Measurements from ENCODE around the gene SLC38A4.

Gene SLC38A4

DNA sequence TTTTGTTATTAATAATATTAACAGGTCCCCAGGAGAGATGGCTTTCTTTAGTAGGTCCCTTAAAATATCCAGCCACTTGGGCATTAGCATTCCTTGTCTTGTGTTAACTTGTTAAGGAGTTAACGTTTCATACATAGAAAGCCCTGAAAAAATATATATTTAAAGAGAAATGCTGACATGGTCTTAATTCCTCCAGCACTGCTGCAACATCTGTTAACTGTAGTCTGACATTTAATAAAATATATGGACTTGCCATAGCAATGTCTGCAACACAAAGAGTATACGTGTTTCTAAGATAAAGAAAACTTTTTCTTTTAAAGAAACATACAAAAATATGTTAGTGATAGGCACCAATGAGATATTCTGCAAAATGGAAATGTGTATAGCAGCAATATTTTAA, 10.0 kb downstream of the SLC38A4 start:
- DNase-seq (ENCODE audit: low read depth in 2 of 2), result no peak

DNA sequence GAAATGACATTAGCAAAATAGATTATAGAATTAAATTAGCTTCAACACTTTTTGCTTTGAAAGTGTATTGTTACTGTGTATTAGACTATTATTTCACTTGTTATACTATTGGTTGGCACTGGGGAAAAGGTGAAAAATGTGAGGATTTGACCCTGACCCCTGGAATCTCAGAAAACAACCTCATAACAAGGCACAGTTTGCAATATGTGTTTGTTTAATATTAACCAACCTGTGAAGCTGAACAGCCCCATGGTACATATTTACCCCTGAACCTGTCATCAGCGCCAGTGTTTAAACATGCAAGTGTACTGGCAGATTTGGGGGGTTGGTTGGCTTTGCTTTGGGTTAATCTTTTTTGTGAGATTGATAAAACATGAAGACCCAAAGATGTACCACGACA, 11.7 kb downstream of the SLC38A4 start:
- DNase-seq (ENCODE audit: low read depth in 2 of 2), result no peak

DNA sequence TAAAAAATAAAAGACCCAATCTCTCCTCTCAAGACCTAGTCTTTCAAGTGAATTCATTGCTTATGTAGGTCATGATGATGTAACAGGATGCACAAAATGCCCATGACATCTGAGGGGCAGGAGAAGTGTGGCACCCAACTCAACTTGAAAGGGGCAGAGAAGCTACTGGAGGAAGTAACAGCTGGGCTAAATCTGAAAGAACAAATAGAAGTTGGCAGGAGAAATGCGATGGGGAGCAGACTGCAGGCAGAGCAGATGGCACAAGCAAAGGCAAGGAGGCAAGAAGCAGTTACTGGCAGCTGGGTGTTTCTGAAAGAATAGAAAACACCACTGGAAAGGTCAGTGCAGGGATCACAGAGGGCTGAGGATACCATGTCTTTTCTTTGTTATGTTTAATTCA, 14.6 kb downstream of the SLC38A4 start:
- no peak for DNase-seq (ENCODE audit: low read depth in 2 of 2)

DNA sequence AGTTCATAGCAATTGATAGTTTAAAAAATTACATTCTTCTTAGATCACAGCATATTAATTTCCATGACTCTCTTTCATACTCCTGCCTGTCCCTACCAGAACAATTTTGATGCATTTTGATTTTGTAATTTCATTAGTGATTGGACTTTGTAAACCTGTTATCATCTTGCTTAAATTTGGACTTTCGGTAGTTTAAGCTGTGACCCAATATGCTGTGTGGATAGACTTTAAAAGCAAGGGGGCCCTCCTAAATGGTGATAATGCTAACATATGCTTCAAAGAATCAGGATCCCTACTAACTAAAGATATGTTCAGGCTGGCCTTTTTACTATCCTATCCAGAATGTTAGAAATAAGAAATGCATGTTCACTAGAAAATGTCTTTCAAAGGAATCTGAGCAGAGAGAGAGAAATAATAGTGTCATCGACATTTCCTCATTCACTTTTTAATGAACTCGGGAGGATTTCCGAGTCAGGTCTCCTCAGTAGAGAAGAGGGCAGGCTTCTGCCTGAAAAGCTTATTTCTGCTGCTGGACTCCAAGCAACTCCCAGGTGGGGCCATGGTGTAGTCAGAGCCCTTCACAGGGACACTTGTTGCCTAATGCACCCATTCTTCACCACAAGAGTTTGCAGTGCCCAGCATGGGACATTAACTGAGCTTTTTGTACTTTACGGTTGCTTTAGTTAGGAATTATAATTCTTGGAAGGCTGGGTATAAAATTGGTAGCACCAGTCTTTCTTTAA, 16.7 kb downstream of the SLC38A4 start:
- DNase-seq (ENCODE audit: low read depth in 2 of 2), result no peak

DNA sequence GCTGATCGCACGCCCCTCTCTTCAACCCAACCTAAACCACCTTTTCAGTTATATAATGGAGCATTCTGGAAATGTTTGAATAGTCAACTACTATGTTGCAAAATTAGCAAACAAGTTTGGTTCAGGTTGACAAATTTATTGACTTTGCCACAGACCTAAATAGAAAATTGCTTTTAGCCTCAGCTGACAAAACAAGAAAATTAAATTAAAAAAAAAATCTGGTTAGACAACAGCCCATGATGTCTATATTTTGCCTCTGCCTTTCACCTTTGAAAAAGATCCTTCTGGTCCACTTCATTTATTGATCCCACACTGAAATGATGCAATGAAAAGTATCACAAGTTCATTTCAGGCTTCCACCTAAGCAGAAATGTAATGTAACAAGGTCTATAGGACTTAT, 17.5 kb downstream of the SLC38A4 start:
- DNase-seq (ENCODE audit: low read depth in 2 of 2), result no peak

DNA sequence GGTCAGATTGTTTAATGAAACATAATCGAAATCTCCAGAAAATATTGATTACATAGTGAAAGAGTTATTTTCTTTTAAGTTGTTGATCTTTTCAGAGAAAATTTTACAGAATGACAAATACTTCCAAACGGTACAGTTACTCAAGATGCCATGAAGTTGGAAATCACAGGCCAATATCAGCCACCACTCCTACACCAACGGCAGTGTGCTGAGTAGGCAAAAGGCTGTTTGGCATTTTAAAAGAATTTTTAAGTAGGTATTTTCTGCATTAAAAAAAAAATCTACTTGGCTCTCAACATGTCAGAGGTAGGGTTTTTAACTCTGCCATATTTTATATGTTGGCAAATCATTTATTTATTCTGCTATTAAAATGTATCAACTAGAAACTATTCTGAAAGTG, 21.7 kb downstream of the SLC38A4 start:
- no peak for DNase-seq (ENCODE audit: low read depth in 2 of 2)

DNA sequence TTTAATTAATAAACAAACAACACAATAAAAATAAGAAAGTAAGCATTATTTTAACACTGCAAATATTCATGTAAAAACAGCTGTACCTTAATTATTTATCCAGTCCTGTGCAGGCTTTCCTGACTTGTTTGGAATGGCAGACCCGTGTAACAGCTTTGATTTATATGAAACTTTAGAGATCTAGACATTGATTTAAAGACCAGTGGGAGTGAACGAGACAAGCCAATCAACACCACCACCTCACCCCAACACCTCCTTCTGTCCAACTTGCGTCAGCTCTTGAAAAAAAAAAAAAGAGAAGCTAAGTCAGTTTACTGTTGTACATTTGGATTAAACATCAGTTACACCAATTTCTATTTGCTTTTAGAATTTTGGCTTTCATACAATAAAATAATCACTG, 22.3 kb downstream of the SLC38A4 start:
- DNase-seq (ENCODE audit: low read depth in 2 of 2), result no peak

DNA sequence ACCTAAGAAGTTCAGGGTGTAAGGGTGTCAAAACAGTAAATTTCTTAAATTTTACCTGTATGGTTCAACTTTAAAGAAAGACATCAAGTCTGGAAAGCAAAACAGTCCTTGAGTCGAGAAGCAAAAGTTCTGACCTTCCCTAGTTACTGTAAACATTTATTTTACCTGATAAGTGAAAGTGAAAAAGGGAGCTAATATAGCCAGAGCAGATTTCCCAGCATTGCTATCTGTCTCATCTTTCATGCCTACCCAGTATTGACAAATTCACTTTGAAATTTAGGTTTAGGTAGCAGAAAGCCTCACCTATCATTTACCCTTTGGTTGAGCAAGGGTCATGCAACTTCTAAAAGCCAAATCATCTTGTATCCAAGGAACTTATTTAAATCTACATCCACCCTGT, 24.5 kb downstream of the SLC38A4 start:
- no peak for DNase-seq (ENCODE audit: low read depth in 2 of 2)

DNA sequence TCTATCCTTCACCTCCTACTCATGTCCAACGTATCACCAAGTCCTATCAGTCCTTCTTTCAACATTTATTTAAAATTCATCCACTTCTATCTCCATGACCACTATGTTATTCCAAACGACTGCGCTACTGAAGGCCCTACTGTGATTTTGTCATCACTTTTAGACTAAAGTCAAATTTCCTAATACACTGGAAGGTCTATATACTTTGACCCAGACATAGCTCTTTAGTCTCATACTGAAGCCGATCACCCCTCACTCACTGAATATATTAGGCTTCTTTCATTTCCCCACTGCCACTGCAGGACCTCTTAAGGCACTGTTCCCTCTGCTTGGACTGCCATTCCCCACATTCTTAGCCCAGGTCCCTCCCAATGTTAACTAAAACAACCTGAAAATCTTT, 25.6 kb downstream of the SLC38A4 start:
- no peak for DNase-seq (ENCODE audit: low read depth in 2 of 2)

DNA sequence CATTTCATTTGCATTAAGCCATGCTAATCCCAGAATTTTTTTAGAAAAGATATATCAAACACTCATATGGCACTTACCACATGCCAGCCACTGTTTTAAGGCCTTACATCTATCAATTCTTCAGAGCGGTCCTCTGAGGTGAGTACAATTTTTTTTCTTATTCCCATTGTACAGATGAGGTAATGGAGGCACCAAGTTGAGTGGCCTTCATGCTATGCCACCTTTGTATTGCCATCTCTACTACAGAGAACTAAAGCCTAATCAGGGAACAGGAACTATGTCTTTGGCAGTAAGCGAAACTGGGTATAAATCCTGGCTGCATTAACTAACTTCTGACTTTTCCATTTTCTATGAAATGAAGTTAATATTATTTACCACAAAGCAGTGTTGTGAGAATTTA, 27.1 kb downstream of the SLC38A4 start:
- no peak for DNase-seq (ENCODE audit: low read depth in 2 of 2)

DNA sequence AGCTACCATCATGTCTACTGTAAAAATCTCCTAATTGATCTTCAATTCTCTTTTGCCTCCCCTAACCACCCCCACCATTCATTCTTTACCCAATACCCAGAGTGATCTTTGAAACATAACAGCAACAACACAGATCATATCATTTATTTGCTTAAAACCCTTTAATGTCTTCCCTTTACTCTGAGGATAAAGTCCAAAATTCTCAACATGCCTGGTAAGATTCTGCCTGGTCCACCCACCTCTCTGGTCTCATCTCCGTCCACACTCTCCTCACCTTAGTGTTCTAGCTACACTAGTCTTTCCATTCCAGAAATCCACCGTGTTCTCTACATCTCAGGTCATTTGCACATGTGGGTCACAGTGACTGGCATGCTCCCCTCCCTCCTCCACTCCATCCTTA, 27.7 kb downstream of the SLC38A4 start:
- no peak for DNase-seq (ENCODE audit: low read depth in 2 of 2)

DNA sequence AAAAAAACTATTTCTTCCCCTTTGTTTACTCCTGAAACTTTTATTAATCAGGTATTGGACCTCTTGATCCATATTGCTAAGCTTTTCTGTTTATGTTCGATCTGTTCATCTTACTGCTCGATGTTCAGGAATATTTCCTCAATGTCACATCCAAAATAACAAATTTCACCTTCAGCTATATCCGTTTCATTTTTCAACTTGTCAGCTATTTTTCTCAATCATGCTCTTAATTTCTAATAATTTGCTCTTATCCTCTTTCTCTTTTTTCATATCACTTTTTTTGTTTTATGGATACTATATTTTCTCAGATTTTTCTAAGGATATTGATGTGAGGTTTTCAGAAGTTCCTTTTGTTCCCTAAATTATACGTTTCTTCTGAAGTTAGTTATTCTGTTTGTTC, 29.8 kb downstream of the SLC38A4 start:
- DNase-seq (ENCODE audit: low read depth in 2 of 2), result no peak

DNA sequence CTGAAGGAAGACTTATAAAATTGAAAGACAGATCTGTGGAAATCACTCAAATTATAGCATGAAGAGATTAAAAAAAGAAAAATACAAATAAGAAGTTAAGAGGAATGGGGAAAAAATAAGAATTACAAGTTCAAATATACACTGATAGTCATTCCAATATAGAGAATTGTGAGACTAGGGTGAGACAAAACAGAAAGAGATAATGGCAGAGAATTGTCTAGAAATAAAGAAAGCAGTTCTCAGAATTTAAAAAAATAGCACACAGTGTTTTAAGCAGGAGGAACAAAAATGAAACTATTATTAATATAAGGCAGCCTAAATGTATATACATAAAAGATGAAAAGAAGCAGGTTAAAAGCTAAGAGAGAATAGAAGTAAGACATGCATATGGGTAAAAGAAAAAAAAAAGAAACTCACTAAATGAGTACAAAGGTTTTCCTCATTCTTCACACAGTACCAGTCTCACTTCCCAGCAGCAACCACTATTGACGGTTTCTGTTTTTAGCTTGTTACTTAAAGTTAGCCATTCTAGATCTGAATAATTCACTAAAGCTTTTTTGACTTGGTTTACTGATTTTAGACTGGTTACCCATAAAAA, 31.1 kb downstream of the SLC38A4 start:
- no peak for DNase-seq (ENCODE audit: low read depth in 2 of 2)

DNA sequence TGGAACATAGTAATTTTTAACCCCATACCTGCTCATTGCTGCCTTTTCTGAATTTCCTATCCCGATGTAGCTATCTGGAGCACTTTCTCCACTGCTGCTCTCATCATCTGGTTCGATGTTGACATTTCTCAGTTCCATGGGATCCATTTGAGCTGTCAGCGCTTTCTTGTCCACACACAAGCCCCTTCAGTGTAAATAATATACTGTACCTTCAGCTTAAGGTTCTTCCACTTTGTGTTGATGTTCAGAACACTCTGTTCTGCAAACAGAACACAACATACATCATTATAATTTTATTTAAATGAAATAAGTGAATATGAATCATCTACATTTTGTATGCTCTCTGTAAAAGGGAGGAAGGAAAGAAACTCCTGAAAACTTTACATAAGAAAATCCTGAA, 32.9 kb downstream of the SLC38A4 start:
- no peak for DNase-seq (ENCODE audit: low read depth in 2 of 2)

DNA sequence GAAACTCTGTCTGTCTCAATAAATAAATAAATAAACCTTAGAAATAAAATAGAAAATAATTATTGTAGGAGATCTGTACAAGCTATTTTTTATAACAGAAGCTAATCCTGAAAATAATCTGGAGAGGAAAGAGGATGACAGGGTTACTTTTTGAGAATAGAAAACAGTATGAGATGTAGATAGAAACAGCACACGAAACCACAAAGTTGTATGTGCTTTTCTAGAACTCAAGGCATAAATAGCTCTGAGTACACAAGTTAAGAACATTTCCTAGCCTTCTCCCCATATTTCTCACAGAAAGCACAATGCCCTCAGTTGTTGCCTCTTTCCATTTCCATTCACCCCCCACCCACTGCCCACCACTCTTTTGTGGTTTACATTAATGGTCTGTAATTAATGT, 35.7 kb downstream of the SLC38A4 start:
- DNase-seq (ENCODE audit: low read depth in 2 of 2), result no peak

DNA sequence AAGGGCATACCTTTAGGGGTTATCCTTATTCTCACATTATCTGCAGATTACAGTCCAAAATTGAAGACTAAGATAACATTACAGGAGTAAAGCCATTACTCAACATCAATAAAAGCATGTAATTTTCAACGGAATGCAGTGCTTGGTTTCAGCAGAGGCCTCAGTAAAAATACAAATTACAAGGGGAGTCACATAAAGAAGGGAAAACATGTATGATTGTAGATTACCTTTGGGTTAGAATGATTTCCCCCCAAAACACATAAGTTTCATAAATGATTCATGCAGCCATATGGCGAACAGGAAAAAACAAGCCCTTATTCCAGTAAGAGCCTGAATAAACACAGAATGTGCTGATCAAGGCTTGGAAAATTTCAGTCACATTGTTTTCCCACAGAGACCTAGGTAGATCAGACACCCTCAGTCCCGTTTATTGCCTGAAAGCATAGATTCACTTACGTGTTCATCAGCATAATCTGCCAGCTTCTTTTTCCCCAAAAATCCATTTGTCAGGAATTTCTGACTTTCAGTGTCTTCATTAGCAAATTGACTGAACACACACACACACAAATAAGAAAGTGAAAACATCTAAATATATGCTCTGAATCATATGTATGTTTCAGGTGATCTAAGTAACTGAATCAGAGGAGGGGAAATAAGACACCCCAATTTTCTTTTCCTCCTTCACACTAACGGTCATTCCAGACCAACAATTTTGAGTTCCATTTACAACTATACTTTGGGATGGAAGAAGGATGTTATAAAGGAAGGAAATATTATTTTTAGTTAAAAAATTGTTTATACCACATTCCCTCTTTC, 37.5 kb downstream of the SLC38A4 start:
- no peak for DNase-seq (ENCODE audit: low read depth in 2 of 2)

DNA sequence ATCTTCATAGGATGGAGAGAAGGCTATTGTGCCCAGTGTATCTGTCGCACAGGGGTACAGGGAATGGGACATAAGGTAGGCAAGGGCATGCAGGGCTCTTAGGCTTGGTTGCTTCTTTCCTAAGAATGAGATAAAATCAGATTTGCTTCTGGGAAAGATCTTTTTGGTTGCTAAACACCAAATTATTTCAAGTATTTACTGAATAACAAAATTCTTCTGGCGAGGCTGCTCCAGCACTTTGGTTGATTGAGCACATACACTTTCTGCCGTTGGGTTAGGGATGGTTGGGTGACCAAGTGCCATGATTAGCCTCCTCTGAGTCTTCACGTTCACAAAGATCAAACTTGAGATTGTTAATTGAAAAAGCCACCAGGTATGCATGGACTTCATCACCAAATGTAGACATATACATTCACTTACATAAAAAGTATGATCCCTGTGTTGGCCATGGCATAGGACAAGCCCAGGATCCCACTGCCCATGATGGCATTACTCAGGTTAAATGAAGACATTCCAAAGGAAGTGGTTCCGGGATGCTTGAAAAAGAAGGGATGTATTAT, 38.2 kb downstream of the SLC38A4 start:
- no peak for DNase-seq (ENCODE audit: low read depth in 2 of 2)

DNA sequence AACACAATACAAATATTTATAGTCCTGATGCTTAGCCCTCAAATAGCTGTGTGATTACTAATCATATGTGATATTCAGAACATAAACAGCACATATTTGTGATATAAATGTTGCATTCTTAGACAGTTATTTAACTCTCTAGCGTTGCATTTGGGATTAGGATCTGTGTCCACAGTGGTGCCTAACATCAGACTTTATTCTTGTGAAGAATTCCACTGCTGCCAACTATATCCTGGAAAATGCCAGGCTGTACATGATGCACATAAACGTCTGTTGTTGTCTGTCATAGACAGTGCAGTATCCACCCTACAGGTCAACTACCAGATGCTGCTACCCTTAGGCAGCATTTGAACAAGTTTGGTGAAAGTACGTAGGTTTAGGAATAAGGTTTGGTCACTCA, 39.0 kb downstream of the SLC38A4 start:
- DNase-seq (ENCODE audit: low read depth in 2 of 2), result no peak

DNA sequence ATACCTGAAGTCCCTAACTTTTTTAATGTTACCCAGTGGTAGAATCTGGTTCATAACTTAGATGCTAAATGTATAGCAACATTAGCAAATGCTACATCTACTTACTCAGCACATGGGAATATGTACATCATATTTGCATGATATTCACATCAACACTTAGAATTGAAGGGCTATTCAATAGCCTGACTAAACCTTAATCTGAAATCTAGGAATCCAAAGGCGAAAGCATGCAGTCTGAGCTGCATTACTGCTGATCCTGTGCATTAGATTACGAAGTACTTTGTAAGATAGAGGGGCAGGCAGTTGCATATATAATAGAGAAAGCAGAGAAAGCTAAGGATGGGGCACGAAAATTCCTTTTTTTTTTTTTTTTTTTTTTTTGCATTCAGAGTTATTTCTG, 40.4 kb downstream of the SLC38A4 start:
- no peak for DNase-seq (ENCODE audit: low read depth in 2 of 2)

DNA sequence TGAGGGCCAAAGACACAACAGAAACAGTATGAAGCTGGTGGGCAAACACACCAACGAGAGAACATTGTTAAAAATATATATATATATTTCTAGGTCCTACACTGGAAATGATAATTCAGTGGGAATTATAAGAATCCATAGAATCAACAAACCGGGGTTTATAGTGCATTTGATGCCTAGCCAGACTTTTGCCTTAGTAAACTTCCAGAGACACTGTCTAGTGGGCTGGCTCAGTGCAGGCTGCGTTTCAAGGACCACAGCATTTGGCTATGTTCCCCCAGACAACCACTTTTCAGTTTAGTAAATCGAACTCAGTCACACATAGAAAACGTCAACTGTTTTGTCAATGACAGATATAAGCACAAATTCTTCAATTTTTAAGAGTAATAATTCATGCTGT, 41.9 kb downstream of the SLC38A4 start:
- DNase-seq (ENCODE audit: low read depth in 2 of 2), result no peak

DNA sequence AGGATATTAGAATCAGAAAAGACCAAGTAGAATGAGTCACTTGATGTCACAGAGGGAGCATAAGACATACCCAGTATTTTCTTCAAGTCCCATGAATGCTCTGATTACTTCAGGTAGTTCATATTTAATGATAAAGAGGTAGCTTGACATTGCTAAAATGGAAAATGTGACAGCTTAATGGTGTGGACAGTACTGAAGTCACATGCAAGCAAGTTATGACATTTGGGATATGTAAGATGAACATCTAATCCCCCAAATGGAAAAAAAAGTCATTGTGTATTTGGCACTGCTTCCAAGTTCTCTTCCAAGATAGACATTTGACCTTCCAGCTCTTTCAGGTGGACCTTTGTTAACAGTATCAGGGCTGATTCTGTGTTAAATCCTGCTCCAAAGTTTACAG, 45.9 kb downstream of the SLC38A4 start:
- no peak for DNase-seq (ENCODE audit: low read depth in 2 of 2)

DNA sequence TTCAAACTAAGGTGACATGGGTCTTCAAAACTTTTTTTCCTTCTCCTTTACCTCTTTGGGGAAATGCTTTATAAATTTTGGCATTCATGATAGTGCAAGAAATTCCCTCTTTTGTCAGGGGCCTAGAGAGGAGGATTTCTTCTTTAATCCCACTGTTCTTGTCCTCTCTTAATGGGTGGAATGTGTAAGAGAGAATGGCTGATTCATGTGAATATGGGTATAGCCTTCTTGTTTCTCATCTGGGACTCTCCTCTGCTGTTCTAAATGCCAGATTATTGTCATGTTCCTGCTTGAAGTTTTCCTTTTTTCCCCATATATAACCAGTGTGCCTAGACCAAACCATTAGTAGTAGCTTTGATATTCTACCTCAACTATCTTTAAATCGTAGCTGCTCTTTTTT, 46.7 kb downstream of the SLC38A4 start:
- no peak for DNase-seq (ENCODE audit: low read depth in 2 of 2)

DNA sequence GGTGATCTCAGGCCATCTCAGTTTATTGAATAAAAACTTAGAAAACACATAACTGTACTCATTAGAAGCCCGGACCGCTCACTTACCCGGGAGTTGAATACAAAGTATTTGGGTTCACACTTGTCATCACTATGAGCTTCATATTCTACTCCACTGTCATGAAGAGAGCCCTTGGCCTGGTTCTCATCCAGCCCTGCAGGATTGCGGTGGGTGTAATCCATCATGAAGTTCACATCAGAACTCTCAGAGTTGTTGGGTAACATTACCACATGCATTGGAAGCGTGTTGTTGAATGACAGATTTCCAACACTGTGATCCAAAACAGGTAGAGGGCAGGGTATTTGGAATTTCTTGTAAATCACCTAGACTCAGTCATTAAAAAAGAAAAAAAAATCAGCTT, 47.4 kb downstream of the SLC38A4 start:
- no peak for DNase-seq (ENCODE audit: low read depth in 2 of 2)

Data from stimulated activated CD4-positive, alpha-beta T cell treated with anti-CD3 and anti-CD28 coated beads, Interleukin-12 subunit alpha, Interleukin-12 subunit beta, amount 100 ng/mL, for 24 hours (primary cell).